ENCODE data around the gene TAP1.
A peak's percentile ranks its signal among the peaks of the same experiment; 100 is the strongest.

Gene TAP1

GRCh38 chr6:32796848-32797776, 56.4 kb downstream of the TAP1 start:
- DNase-seq, result peak; percentile 63 to 80

Data from stimulated activated CD4-positive, alpha-beta T cell treated with anti-CD3 and anti-CD28 coated beads, Interleukin-4, amount 100 ng/mL, for 4 hours (primary cell).